HG02678 (cell line): ENCODE results near the gene PCBD2.
"Not testable (repeated sequence)": the region's sequence is repeated elsewhere in the genome, so short reads cannot be mapped to it uniquely, and the experiment has no call there.

Experiments
- ATAC-seq: cut with Tn5 transposase; IDR thresholded peaks from one replicate; pipeline ENCODE4 v1.9.1; 2021; ENCODE audit warnings: mild to moderate bottlenecking, moderate library complexity; ENCODE audit not compliant: unreplicated experiment

The PCBD2 gene

DNA sequence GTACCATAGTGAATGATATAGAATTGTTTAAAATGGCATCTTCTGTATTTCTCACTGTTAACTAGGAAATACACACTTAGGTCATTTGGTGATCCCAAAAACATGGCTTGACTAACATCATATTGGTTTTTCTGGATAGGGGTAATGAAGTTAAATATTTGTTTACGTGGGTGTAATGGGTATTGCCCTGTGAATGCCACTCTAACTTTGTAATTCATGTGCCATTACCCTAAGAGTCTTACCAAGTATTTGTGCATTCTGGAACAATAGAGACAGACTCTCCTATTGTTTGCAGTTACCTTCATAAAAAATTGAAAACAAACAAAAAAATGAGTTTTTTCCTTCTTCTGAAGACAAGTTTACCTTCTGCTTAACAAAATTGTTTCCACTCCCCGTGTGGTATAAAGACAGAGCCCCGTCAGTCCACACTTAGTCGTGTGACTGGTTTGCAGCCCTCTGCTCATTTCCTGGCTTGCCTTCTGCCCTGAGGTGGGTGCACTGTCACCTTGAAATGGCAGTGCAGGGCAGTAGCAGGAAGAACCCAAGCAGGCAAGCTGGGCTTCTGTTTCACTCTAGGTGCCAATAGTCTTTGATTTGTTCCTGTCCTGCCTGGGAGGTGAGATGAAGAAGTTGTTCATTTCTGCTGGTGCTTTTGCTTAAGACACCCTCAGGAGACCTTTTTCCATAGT lies 53.1 kb downstream of the PCBD2 start:
- no peak for ATAC-seq

DNA sequence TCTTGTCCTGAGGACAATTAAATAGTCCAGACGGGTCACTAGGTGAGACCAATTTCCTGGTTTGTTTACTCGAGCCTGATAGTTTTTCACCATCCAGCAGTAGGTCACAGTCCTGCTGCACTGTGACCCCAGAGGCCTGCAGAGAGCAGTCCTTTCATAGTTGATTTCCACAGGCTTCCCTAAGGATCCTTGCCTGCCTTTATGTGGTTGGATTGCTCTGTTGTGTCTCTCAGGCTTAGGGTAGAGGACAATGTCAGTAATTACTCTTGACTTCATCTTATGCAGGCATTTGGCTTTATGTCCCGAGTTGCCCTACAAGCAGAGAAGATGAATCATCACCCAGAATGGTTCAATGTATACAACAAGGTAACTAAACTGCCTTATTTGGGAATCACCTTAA lies 53.8 kb downstream of the PCBD2 start:
- ATAC-seq: no peak

DNA sequence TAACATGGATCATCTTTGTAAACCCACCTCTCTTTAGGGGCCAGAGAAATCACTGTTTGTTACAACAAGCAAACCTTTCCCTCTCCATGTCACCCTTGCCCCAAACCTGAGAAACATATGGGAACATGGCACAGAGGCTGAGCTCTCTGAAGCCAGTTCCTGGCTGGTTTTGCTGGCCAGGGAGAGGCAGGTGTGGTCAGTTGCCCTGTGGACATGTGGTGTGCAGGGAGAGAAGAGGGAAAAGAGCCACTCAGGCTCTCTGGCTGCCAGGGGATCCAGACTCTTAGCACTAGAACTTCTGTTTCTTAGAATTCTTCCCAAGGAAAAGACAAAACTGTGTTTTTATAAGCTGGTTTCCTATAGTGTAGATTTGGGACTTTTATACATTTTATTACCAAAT lies 58.2 kb downstream of the PCBD2 start:
- no peak for ATAC-seq

DNA sequence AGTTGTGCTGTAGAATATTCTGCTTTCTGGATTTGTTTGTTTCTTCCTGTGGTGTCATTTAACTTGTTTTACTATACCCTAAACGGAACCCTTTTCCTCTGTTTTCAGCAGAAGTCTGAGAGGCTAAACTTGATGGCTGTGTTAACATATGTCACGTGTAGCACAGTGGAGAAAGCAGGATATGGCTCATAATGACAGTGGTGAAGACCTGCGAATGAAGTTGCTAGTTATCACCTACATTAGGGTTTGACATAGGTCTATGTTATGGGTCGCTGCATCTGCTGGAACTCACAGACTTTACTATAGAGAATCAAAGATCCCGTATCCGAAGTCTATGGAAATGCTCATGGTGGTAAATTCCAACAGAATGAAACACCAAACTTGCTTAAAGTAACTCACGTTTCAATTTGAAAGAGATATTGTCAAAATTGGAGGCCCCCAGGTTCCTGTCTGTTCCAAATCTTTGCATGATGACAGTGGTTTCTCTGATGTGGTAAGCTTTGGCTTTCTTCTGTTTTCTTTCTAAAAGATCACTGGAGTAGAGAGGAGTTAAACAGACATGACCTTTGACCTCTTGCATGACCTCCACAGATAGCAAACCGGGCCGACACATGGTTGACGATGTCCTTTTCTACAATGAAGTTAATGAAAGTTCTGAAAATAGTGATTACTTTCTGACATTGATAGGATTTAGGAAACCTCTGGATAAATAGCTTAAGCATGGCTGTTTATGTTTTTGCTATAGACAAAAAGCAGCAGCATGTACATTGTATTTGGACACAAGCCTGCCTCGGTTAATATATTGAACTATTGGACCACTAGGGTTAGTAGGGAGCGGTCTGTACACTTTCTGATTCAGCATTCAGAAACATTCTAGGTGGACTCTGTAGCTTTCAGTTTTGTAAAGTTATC lies 59.7 kb downstream of the PCBD2 start:
- ATAC-seq: no peak

DNA sequence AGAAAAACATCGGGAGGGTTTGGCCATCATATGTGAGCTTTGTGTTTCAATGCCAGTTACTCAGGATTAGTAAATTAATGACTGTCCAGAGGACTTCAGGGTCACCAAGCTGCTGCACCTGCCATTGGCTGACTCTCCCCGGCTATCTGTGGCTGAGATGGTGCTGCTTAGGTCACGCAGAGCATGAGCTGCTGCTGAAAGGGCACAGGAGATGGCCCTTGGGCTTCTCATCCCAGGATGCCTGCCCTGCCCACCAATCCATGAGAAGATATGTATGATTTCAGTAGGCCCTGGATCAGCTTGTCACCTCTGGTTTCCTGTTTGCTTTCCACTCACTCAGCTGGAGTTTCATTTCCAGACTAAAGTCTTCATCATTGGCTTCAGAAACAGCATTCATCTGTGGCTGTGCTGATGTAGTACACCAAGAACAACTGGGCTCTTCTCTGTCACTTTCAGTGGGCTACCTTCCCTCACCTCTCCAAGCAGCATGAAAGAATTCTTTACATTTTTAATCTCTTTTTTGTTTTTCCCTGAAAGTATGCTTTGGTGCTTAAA lies 60.4 kb downstream of the PCBD2 start:
- ATAC-seq: no peak

DNA sequence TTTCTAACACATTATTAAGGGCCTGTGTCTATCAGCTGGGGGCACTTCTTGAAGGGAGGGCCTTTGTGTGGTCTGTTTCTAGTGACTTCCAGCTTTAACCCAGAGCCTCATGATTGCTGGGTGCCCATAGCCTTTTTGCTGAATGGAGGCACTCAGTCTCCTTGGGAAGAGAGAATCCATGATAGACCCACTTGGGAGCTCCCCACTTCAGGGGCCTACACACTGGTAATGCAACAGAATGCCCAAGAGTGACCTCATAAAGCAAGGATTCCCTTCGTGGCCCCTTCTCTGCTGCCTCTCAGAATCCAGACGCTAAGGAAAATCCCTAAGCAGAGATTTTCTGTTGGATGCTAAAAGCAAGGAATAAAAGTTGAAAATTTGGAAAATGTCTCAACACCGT lies 62.7 kb downstream of the PCBD2 start, which contains the start of gene CATSPER3:
CATSPER3 (plus strand) TSS at position 301 of the 400 bp plus-strand sequence; CDS start at position 386, 85 bp downstream.
- no peak for ATAC-seq

DNA sequence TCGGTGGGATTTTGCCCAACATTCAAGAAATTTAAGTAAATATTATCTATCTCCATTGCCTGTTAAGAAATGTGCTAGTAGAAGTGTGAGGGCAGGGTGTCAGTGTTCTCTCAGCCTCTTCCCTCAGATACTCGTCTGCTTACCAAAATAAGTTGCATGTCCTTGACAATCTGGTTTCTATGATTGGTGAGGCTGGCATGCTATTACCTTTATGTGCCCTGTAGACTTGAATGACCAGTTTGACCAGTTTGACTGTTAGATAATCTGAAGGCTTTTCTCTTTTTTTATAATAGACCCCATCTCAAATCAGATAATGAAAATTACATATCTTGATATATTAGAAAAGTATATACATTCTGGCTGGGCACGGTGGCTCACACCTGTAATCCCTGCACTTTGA lies 63.1 kb downstream of the PCBD2 start:
- no peak for ATAC-seq

DNA sequence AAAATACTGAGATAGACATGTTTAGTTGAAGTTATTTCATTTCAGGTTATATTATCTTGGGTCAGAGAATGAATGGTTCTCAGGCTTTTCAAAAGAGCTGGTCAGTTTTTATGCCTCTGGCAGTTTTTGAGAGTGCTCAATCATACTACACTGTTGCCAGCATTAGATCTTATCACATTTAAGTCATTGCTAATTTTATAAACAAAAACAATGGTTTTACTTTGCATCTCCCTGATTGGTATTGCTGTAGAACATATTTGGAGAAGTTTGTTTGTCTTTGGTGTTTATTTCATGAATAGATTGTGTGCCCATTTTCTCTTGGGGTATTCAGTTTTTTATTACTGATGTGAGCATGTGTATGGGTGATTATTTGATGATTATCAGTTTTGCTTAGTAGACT lies 64.2 kb downstream of the PCBD2 start:
- ATAC-seq: no peak

DNA sequence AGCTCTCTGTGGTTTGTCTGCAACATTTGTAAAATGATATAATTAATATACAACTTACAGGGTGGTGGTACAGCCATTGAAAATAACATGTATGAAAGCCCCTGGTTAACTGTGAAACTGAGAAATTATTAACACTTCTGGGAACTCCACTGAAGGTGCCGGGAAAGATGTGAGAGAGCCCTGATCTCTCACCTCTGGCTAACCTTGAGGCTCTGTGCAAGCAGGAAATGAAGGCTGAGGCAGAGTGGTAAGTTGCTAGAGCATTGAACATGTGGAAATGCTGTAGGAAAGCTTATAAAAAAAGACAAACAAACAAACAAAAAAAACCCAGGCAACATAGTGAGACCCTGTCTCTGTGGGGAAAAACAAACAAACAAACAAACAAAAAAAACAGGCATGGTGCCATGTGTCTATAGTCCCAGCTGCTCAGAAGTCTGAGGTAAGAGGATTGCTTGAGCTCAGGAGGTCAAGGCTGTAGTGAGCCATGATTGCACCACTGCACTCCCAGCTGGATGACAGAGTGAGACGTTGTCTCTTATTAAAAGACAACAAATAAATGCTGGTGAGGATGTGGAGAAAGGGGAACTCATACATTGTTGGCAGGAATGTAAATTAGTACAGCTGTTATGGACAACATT lies 70.3 kb downstream of the PCBD2 start:
- no peak for ATAC-seq

DNA sequence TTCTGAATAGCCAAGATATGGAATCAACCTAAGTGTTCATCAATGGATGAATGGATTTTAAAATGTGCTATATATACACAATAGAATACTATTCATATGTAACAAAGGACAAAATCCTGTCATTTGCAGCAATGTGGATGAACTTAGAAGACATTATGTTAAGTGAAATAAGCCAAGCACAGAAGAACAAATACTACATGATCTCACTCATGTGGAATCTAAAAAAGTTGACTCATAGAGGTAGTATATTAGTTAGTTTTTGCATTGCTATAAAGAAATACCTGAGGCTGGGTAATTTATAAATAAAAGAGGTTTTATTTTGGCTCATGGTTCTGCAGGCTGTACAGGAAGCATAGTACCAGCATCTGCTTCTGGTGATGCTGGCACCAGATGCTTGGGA lies 70.9 kb downstream of the PCBD2 start:
- ATAC-seq: no peak

DNA sequence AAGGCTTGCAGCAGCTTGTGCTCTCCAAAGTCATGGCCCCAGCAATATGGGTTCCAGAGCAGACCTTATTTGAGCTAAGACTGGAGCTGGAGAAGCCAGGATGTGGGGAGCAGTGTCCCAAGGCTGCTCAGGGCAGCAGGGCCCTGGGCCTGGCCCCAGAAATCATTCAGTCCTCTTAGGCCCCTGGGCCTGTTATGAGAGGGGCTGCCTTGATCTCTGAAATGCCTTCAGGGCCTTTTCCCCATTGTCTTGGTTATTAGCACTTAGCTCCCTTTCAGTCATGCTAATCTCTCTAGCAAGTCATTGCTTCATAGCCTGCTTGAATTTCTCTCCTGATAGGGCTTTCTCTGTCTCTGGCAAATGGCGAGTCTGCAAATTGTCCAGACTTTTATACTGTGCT lies 71.9 kb downstream of the PCBD2 start:
- no peak for ATAC-seq

DNA sequence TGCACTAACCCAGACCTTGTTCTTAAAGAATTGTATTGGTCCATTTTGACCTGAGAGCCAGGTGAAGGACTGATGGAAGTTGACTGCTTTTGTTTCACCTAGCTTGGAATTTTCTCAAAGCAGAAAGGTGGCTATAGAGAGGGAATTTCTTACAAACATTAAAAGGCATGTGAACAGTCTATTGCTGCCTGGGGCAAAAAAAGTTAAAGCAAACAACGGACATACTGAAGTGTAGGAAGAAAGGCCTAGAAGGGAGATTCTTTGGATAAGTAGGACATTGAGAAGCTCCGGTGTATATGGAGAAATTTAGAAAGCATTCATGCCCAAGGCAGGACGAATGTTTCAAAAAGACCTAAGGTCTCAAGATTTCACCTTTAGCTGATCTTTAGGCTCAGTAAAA lies 74.5 kb downstream of the PCBD2 start:
- ATAC-seq: no peak

DNA sequence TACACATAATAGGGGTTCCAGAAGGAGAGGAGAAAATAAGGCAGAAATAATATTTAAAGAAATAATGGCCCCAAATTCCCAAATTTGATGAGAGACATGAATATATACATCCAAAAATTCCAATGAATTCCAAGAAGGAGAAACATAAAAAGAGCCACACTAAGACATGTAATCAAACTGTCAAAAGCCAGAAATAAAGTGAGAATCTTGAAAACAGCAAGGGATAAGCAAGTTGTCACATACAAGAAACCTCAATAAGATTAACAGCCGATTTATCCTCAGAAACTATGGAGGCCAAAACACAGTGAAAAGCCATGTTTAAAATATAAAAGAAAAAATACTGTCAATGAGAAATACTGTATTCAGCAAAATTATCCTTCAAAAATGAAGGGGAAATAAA lies 77.3 kb downstream of the PCBD2 start:
- ATAC-seq: no peak

DNA sequence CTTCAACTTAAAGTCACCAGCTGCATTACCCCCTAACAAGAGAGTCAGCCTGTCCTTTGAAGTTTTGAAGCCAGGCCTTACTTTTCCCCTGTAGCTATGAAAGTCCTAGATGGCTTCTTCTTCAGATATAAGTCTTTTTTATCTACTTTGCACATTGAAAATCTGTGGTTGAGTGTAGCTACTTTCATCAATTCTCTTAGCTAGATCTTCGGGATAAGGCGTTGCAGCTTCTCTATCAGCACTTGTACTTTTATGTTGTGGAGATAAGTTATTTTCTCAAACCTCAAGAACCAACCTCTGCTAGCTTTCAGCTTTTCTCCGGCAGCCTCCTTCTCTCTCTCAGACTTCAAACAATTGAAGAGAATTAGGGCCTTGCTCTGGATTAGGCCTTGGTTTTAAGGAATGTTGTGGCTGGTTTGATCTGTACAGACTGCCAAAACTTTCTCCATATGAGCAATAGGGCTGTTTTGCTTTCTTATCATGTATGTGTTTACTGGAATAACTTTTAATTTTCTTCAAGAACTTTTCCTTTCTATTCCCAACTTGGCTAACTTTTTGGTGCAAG lies 84.4 kb downstream of the PCBD2 start:
- ATAC-seq: no peak

DNA sequence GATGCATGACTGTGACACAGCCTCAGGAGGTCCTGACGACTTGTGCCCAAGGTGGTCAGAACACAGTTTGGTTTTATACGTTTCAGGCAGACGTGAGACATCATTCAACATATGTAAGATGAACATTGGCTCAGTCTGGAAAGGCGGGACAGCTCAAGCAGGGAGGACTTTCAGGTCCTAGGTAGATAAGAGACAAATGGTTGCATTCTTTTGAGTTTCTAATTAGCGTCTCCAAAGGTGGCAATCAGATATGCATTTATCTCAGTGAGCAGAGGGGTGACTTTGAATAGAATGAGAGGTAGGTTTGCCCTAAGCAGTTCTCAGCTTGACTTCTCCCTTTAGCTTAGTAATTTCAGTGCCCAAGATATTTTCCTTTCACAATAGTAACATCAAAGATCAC lies 85.3 kb downstream of the PCBD2 start:
- ATAC-seq: not testable (repeated sequence)

DNA sequence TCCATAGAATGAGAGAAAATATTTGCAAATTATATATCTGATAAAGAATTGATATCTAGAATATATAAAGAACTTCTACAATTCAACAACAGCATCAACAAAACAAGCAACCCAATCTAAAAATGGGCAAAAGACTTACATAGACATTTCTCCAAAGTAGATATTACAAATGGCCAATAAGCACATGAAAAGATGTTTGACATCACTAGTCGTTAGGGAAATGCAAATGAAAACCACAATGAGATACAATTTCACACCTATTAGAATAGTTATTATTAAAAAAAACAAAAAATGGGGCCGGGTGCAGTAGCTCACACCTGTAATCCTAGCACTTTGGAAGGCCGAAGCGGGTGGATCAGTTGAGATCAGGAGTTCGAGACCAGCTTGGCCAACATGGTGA lies 87.2 kb downstream of the PCBD2 start:
- no peak for ATAC-seq

DNA sequence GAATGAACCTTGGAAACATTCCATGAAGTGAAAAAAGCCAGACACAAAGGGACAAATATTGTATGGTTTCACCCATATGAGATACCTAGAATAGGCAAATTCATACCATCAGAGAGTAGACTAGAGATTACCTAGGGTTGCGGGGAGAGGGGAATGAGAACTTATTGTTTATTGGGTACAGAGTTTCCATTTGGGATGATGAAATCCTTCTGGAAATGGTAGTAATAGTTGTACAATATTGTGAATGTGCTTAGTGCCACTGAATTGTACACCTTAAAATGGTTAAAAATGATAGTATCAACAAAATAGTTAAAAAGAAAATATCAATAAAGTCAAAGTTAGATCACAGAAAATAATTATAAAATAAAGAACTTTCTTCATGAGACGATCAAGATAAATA lies 88.2 kb downstream of the PCBD2 start:
- no peak for ATAC-seq

DNA sequence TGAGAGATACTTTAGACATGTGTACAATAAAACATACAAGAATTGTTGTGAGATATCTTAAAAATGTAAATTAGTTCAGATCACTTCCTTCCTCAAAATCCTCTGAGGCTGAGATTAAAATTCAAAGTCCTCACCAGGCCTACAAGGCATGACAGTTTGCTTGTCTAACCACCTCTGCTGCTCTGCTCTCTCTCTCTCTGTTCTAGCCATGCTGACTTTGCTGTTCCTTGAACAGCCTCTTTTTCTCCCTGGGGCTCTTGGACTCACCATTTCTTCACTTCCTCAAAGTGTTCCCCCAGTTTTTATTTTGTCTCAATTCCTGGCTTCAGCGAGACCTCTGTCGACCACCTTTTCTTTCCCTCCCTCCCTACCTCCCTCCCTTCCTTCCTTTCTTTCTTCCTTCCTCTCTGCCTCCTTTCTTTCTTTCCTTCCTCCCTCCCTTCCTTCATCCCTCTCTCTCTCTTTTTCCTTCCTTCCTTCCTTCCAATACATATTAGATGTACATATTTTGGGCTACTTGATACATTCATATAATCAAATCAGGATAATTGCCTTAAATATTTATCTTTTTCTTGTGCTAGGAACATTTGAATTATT lies 89.7 kb downstream of the PCBD2 start:
- ATAC-seq: no peak

DNA sequence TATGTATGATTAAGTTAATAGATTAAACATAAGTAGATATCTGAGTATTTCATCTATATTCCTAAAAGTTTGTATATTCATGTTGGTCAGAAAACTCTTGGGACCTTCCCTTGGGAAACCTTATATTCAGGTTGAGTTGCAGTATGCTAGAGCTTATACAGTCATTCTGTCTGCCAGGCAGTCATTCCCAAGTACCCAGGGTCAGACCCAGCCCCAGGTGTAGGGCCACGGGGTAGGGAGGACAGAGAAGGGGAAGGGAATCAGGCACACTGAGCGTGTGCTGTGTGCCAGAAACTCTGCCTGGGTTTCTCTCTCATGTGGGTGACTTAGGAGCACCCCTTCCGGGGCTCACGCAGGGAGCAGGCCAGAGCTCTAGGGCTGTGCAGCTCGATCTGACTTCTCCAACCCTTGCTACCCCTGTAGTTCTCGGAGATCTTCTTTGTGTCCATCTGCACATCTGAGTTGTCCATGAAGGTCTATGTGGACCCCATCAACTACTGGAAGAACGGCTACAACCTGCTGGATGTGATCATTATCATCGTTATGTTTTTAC lies 91.0 kb downstream of the PCBD2 start:
- no peak for ATAC-seq

DNA sequence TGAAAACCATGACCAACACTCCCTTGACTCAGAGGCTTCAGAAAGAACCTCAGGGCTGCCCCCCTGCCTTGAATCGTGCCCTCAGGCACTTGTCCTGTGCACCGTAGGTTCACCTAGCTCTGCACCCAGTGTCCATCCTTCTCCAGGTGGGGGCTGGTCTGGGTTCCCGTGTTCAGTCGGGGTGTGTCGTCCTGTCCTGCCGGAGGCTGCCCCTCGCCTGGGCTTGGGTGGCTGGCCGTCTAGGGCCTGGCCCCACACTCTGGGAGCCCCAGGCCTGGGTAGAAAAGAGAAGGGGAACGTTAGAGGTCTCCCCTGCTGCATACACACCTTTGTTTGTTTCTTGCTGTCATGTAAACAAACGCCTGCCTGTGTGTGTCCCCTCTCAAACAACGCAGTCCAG lies 92.1 kb downstream of the PCBD2 start:
- ATAC-seq: no peak
